ENCODE data around the gene GRWD1. TPM values are rescaled to one million over a fixed set of nuclear protein-coding genes. Genes with fewer than 3 reads are reported as not detected.

GRWD1 gene
- total and polyA plus RNA-seq, 10 of the 15 experiments (the other 5 are each of a cell fraction or from before 2014, with no cell fraction given): 1.4 to 103 (median 30.7) TPM

- ATAC-seq: no peak
- no peak for TF ChIP-seq ZNF622 (IDR thresholded peaks at IDR 0.05)
- TF ChIP-seq KDM1A (IDR thresholded peaks at IDR 0.05; ENCODE audit: borderline replicate concordance): no peak
- no peak for TF ChIP-seq ZBED1 (IDR thresholded peaks at IDR 0.05; ENCODE audit: borderline replicate concordance)
- TF ChIP-seq POLR2AphosphoS2 (IDR thresholded peaks at IDR 0.05; ENCODE audit: low read depth, low read length): no peak
- no peak for TF ChIP-seq ZNF24 (IDR thresholded peaks at IDR 0.05)
- TF ChIP-seq PAX5 (IDR thresholded peaks at IDR 0.05; ENCODE audit: borderline replicate concordance, low read depth, low read length): no peak
- no peak for TF ChIP-seq FOXM1 (IDR thresholded peaks at IDR 0.05; ENCODE audit: low read depth, low read length)
- no peak for TF ChIP-seq ZBTB11 (CRISPR knock-in tag; IDR thresholded peaks at IDR 0.05)
- no peak overlapping the region for H3K27ac ChIP-seq (ENCODE audit: control insufficient read depth, insufficient read depth)
- 58% methylated on average over 46 of the region's 46 CpGs for WGBS (ENCODE audit: insufficient coverage, insufficient replicate concordance, low lambda C conversion rate, missing lambda C conversion rate)
- intact Hi-C loops (cut with micrococcal nuclease; ENCODE audit: unreplicated experiment): no loop called here
- SMC1A ChIA-PET (ENCODE audit: uncharacterized antibody, unreplicated experiment): no interaction called here
- no peak overlapping the region for H3K9ac ChIP-seq (ENCODE audit: control insufficient read depth, insufficient read depth, low read length)
- no peaks in the 10 kb centered on the region for H3K9me3 ChIP-seq (replicated peaks; ENCODE audit: control insufficient read depth, insufficient read depth, low read length)
- no peak overlapping the region for H3K4me2 ChIP-seq (ENCODE audit: control insufficient read depth, insufficient read depth)
- RAD21 ChIA-PET (ENCODE audit: unreplicated experiment): no interaction called here
- H2AFZ ChIP-seq (ENCODE audit: control insufficient read depth, low read depth, low read length): no peak overlapping the region
- H3K4me3 ChIP-seq: no peak overlapping the region
- H3K4me1 ChIP-seq (ENCODE audit: control insufficient read depth, insufficient read depth, low read length): peaks cover 4% of the 10 kb centered on the region; the same call in 1 of the 2 replicates
- POLR2A ChIA-PET: no interaction called here
- no peaks in the 10 kb centered on the region for H3K79me2 ChIP-seq (ENCODE audit: control insufficient read depth, insufficient read depth, low read length)
- H3K27me3 ChIP-seq (replicated peaks in 1 of 2; ENCODE audit: control insufficient read depth in 2 of 2, insufficient read depth in 2 of 2, low read length in 1 of 2): peaks cover 1 to 3% of the 10 kb centered on the region in 2 experiments; a peak in 2 of 4 replicates
- no peaks in the 10 kb centered on the region for H4K20me1 ChIP-seq (ENCODE audit: control insufficient read depth, insufficient read depth)
- BruUV-seq (replicated peaks): no TSS peak
- CTCF ChIA-PET: no interaction called here
- no peak for DNase-seq (ENCODE audit: low read depth, low spot score)
- in situ Hi-C loops (cut with MboI): no loop called here
- FAIRE-seq: no peak
- H3K36me3 ChIP-seq (ENCODE audit: control insufficient read depth in 2 of 2, insufficient read depth in 2 of 2, low read length in 1 of 2): no peaks in the 10 kb centered on the region
Observed at GRCh38 chr19:48497728-48498594, 52.2 kb downstream of the GRWD1 start.

All from GM12878 (cell line).